Hepatocyte (in vitro differentiated cells): ENCODE results near the gene GPSM3. TPM values are rescaled to one million over a fixed set of nuclear protein-coding genes. Genes with fewer than 3 reads are reported as not detected.
A peak's percentile ranks its signal among the peaks of the same experiment; 100 is the strongest.

Source experiments
- DNase-seq: peaks from one replicate; pipeline ENCODE4 v3.0.0-alpha.2; 2016; ENCODE audit warnings: low spot score
- H2AFZ ChIP-seq: fragments of 200-600 bp; sonication (generic); 2 replicates; pipeline ENCODE4 v1.6.0; 2016; ENCODE audit warnings: antibody characterized with exemption, mild to moderate bottlenecking
- H3K27ac ChIP-seq: fragments of 200-600 bp; sonication (generic); 2 replicates; pipeline ENCODE4 v1.5.1; 2016; ENCODE audit warnings: mild to moderate bottlenecking
- H3K27me3 ChIP-seq: fragments of 200-600 bp; sonication (generic); 2 replicates; pipeline ENCODE4 v1.6.1; 2016
- H3K36me3 ChIP-seq: fragments of 200-600 bp; sonication (generic); replicated peaks from 2 replicates; pipeline ENCODE4 v1.5.1; 2016; ENCODE audit warnings: low read depth; ENCODE audit not compliant: insufficient read depth
- H3K4me1 ChIP-seq: fragments of 200-600 bp; sonication (generic); 2 replicates; pipeline ENCODE4 v1.5.1; 2016; ENCODE audit warnings: mild to moderate bottlenecking, moderate library complexity; ENCODE audit not compliant: insufficient read depth
- H3K4me2 ChIP-seq: fragments of 200-600 bp; sonication (generic); 2 replicates; pipeline ENCODE4 v1.6.0; 2016
- H3K4me3 ChIP-seq: fragments of 200-600 bp; sonication (generic); 2 replicates; pipeline ENCODE4 v1.5.1; 2016; ENCODE audit warnings: mild to moderate bottlenecking
- H3K79me2 ChIP-seq: fragments of 200-600 bp; sonication (generic); 2 replicates; pipeline ENCODE4 v1.6.0; 2017; ENCODE audit warnings: mild to moderate bottlenecking
- H3K9me2 ChIP-seq: fragments of 200-600 bp; sonication (generic); replicated peaks from 2 replicates; pipeline ENCODE4 v1.6.0; 2017; ENCODE audit warnings: mild to moderate bottlenecking; ENCODE audit not compliant: insufficient read depth
- H3K9me3 ChIP-seq: fragments of 200-600 bp; sonication (generic); 2 replicates; pipeline ENCODE4 v1.5.1; 2016; ENCODE audit warnings: low read depth, mild to moderate bottlenecking
- H4K20me1 ChIP-seq: fragments of 200-600 bp; sonication (generic); 2 replicates; pipeline ENCODE4 v1.6.0; 2016; ENCODE audit warnings: mild to moderate bottlenecking; ENCODE audit not compliant: insufficient read depth, poor library complexity, severe bottlenecking
- CTCF ChIP-seq: fragments of 200-600 bp; sonication (generic); IDR thresholded peaks from 2 replicates; pipeline ENCODE4 v1.5.1; 2016; ENCODE audit warnings: antibody characterized with exemption, mild to moderate bottlenecking; ENCODE audit not compliant: poor library complexity
- EZH2 ChIP-seq: fragments of 200-600 bp; sonication (generic); IDR thresholded peaks from 2 replicates; pipeline ENCODE4 v1.6.1; 2016; ENCODE audit warnings: antibody characterized with exemption, mild to moderate bottlenecking, borderline replicate concordance
- EZH2phosphoT487 ChIP-seq: fragments of 200-600 bp; sonication (generic); IDR thresholded peaks from one replicate; pipeline ENCODE4 v1.6.1; 2018; ENCODE audit warnings: antibody characterized with exemption, mild to moderate bottlenecking, low read depth, moderate library complexity; ENCODE audit not compliant: unreplicated experiment, severe bottlenecking
- WGBS: methylation state at CpG from one replicate; pipeline ENCODE4 v1.1.6; 2016; ENCODE audit warnings: low lambda C conversion rate; ENCODE audit errors: missing lambda C conversion rate; 5-methylcytosine and 5-hydroxymethylcytosine counted together
- polyA plus RNA-seq: library from polyadenylated mRNA; unstranded; fragments of >200 nt; fragmentation: Nextera tagmentation; extraction: Ambion mirVana; gene quantifications from 2 replicates; pipeline ENCODE4 v1.2.1, GENCODE V29; 2016
- total RNA-seq: library from RNA; depleted of rRNA; stranded (reverse); fragments of >200 nt; gene quantifications from 2 replicates; pipeline ENCODE4 v1.2.3, GENCODE V29; 2014

The GPSM3 gene
- total and polyA plus RNA-seq, 2 experiments from 2014 or later: 3.4 to 4.3 TPM

GRCh38 chr6:32168807-32169591 lies 23.4 kb downstream of the GPSM3 start:
- H3K4me1 ChIP-seq: peaks cover 5% of the 10 kb centered on the region
- H3K79me2 ChIP-seq: peaks cover 26% of the 10 kb centered on the region
- H3K4me3 ChIP-seq: no peak overlapping the region
- TF ChIP-seq EZH2 (no peak), CTCF (no peak), EZH2phosphoT487 (no peak)
- H3K9me2 ChIP-seq: no peaks in the 10 kb centered on the region
- H2AFZ ChIP-seq: no peak overlapping the region
- no peak overlapping the region for H3K4me2 ChIP-seq
- WGBS: 92% methylated on average over 11 of the region's 11 CpGs
- no peaks in the 10 kb centered on the region for H3K36me3 ChIP-seq
- H3K9me3 ChIP-seq: no peaks in the 10 kb centered on the region
- no peaks in the 10 kb centered on the region for H4K20me1 ChIP-seq
- H3K27me3 ChIP-seq: no peaks in the 10 kb centered on the region
- DNase-seq: no peak
- no peak overlapping the region for H3K27ac ChIP-seq

DNA sequence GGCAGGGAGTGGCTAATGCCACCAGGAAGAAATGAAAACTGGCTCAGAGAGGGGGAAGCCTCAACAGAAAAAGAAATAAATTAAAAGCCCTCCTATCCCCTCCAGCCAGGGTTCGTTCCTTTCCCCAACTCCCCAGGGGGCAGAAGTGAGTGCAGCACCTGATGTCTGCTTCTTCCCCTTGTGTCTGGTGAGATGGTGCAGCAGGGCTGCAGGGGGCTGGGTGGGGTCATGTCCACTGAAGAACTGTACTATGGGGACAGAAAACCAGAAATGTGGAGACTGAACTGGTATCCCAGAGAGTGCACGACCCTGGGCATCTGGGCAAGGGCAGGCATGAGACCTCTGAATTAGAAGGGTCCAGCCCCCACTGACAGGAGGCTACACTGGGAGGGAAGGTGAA lies 24.1 kb downstream of the GPSM3 start:
- H3K27ac ChIP-seq: peak overlapping the region; percentile 67
- peaks cover 5% of the 10 kb centered on the region for H3K4me1 ChIP-seq
- no peaks in the 10 kb centered on the region for H3K36me3 ChIP-seq

GRCh38 chr6:32167761-32168262 lies 24.6 kb downstream of the GPSM3 start:
- H3K36me3 ChIP-seq: no peaks in the 10 kb centered on the region
- no peaks in the 10 kb centered on the region for H3K9me3 ChIP-seq
- peaks cover 5% of the 10 kb centered on the region for H3K4me1 ChIP-seq
- no peak for TF ChIP-seq EZH2
- no peak for TF ChIP-seq CTCF
- TF ChIP-seq EZH2phosphoT487: no peak
- no peaks in the 10 kb centered on the region for H4K20me1 ChIP-seq
- H2AFZ ChIP-seq: no peak overlapping the region
- H3K27ac ChIP-seq: peak overlapping the region; percentile 67
- H3K4me3 ChIP-seq: no peak overlapping the region
- DNase-seq: no peak
- no peaks in the 10 kb centered on the region for H3K27me3 ChIP-seq
- peaks cover 16% of the 10 kb centered on the region for H3K79me2 ChIP-seq
- H3K4me2 ChIP-seq: no peak overlapping the region
- no peaks in the 10 kb centered on the region for H3K9me2 ChIP-seq
- 52% methylated on average over 6 of the region's 6 CpGs for WGBS

More for the DNA sequence above, 24.1 kb downstream of the GPSM3 start:
- H3K9me2 ChIP-seq: no peaks in the 10 kb centered on the region
- H4K20me1 ChIP-seq: no peaks in the 10 kb centered on the region
- no peaks in the 10 kb centered on the region for H3K9me3 ChIP-seq
- WGBS: 83% methylated on average over 2 of the region's 2 CpGs
- H3K27me3 ChIP-seq: no peaks in the 10 kb centered on the region
- H2AFZ ChIP-seq: no peak overlapping the region
- no peak for DNase-seq
- H3K4me2 ChIP-seq: no peak overlapping the region
- no peak for TF ChIP-seq EZH2
- TF ChIP-seq CTCF: no peak
- no peak for TF ChIP-seq EZH2phosphoT487
- peaks cover 19% of the 10 kb centered on the region for H3K79me2 ChIP-seq
- H3K4me3 ChIP-seq: no peak overlapping the region
